ENCODE data around the gene HDAC9. TPM values are rescaled to one million over a fixed set of nuclear protein-coding genes. Genes with fewer than 3 reads are reported as not detected.

The HDAC9 gene
- total and polyA plus RNA-seq, 2 of the 13 experiments (the other 11 are each of a cell fraction or from before 2014, with no cell fraction given) = 0.05 to 0.07 TPM

GRCh38 chr7:18637516-18637915 is 142.0 kb downstream of the HDAC9 start (continued):
- no peak for TF ChIP-seq SRSF1 (optimal IDR thresholded peaks at IDR 0.05; ENCODE audit: low read depth, low read length)

GRCh38 chr7:18638594-18639452 is 143.3 kb downstream of the HDAC9 start:
- Histone ChIP-seq H3K27me3 (ENCODE audit: control insufficient read depth in 1 of 2, insufficient read depth in 2 of 2, low read length in 2 of 2) (no peaks in the 10 kb centered on the region), H3K4me1 (ENCODE audit: insufficient read depth, low read length) (no peaks in the 10 kb centered on the region), H3K4me3 (replicated peaks in 1 of 3; ENCODE audit: insufficient read depth in 1 of 3, low read depth in 2 of 3, low read length in 3 of 3) (no peak overlapping the region), H3K4me2 (ENCODE audit: low read depth, low read length) (no peak overlapping the region), H3K9me3 (ENCODE audit: low read length) (no peaks in the 10 kb centered on the region), H4K20me1 (ENCODE audit: insufficient read depth, low read length) (no peaks in the 10 kb centered on the region), H2AFZ (ENCODE audit: low read length) (no peak overlapping the region), H3K9ac (ENCODE audit: insufficient read depth, low read depth, low read length) (no peak overlapping the region), H3K79me2 (ENCODE audit: insufficient read depth, low read length) (no peaks in the 10 kb centered on the region), H3K36me3 (replicated peaks in 1 of 2; ENCODE audit: control insufficient read depth in 1 of 2, insufficient read depth in 2 of 2, low read length in 2 of 2) (no peaks in the 10 kb centered on the region), H3K27ac (ENCODE audit: extremely low read length, insufficient read depth, low read length) (no peak overlapping the region)
- FAIRE-seq (no peak), ATAC-seq (no peak), DNase-seq (ENCODE audit: low spot score) (no peak)
- in situ Hi-C loops (cut with HindIII; ENCODE audit: extremely low pct_ligation_motif_present, low pct_unique_long_range_greater_than_20kb) (no loop called here), intact Hi-C loops (cut with micrococcal nuclease; ENCODE audit: unreplicated experiment) (no loop called here)
- BruUV-seq (replicated peaks) = no TSS peak
- ChIA-PET CTCF (ENCODE audit: low intra/inter-chr PET ratio, low total read pairs) (no interaction called here), POLR2A (no interaction called here)
- 14% methylated on average over 4 of the region's 4 CpGs for WGBS (ENCODE audit: low lambda C conversion rate)
- TF ChIP-seq NKX3-1 (CRISPR knock-in tag; IDR thresholded peaks at IDR 0.05) = no peak
- TF ChIP-seq ZHX1 (CRISPR knock-in tag; IDR thresholded peaks at IDR 0.05; ENCODE audit: low read depth) = no peak
- TF ChIP-seq PRPF4 (IDR thresholded peaks at IDR 0.05; ENCODE audit: low read depth, low read length, poor library complexity, severe bottlenecking) = no peak
- TF ChIP-seq KLF9 (CRISPR knock-in tag; IDR thresholded peaks at IDR 0.05; ENCODE audit: low read depth) = no peak
- no peak for TF ChIP-seq TBP (CRISPR knock-in tag; IDR thresholded peaks at IDR 0.05)
- no peak for TF ChIP-seq HDAC6 (IDR thresholded peaks at IDR 0.05; ENCODE audit: low read depth, low read length)
- TF ChIP-seq ZNF326 (CRISPR knock-in tag; IDR thresholded peaks at IDR 0.05; ENCODE audit: borderline replicate concordance) = no peak
- TF ChIP-seq MIER3 (CRISPR knock-in tag; IDR thresholded peaks at IDR 0.05; ENCODE audit: borderline replicate concordance) = no peak
- TF ChIP-seq MAFG (CRISPR knock-in tag; IDR thresholded peaks at IDR 0.05) = no peak
- no peak for TF ChIP-seq PRDM4 (CRISPR knock-in tag; IDR thresholded peaks at IDR 0.05; ENCODE audit: borderline replicate concordance)
- TF ChIP-seq NFIB (CRISPR knock-in tag; IDR thresholded peaks at IDR 0.05; ENCODE audit: borderline replicate concordance) = no peak
- TF ChIP-seq THAP8 (CRISPR knock-in tag; IDR thresholded peaks at IDR 0.05; ENCODE audit: borderline replicate concordance) = no peak
- TF ChIP-seq ZNF484 (CRISPR knock-in tag; IDR thresholded peaks at IDR 0.05; ENCODE audit: borderline replicate concordance, low read depth) = no peak
- TF ChIP-seq HNRNPK (IDR thresholded peaks at IDR 0.05; ENCODE audit: low read depth, low read length, poor library complexity, severe bottlenecking) = no peak
- TF ChIP-seq NFE2 (CRISPR knock-in tag; IDR thresholded peaks at IDR 0.05) = no peak
